H1 (cell line): ENCODE results near the gene ANKRD6. TPM values are rescaled to one million over a fixed set of nuclear protein-coding genes. Genes with fewer than 3 reads are reported as not detected.

Experiments used
- CTCF ChIA-PET: fragments of 300-600 bp; sonication (Branson Sonifier 250); formaldehyde crosslinking; loops from one replicate; lab custom pipeline; 2021; ENCODE audit not compliant: partially characterized antibody; lab: Charles Lee
- POLR2A ChIA-PET: fragments of 300-600 bp; sonication (Branson Sonifier 250); formaldehyde crosslinking; loops from one replicate; lab custom pipeline; 2021; ENCODE audit warnings: inconsistent platforms; ENCODE audit not compliant: partially characterized antibody; lab: Charles Lee
- DNase-seq, 2 experiments: peaks; one replicate each; pipeline versions ENCODE4 v3.0.0 to v3.0.0-alpha.2; 2010 to 2022; ENCODE audit warnings: low spot score in 2 of 2, low read depth in 1 of 2, mixed read lengths in 1 of 2
- FAIRE-seq: peaks from 2 replicates; lab custom pipeline; 2011; peaks lifted over from hg19 to GRCh38; lab: Jason Lieb, UNC
- H2AFZ ChIP-seq: 2 replicates; pipeline ENCODE4 v1.8.1; 2012; ENCODE audit warnings: low read length, inconsistent platforms
- H2AK5ac ChIP-seq: 2 replicates; pipeline ENCODE4 v1.6.1; 2013; ENCODE audit warnings: low read depth, low read length
- H2BK120ac ChIP-seq: replicated peaks from 2 replicates; pipeline ENCODE3; 2013; ENCODE audit warnings: low read depth, low read length, inconsistent platforms
- H2BK12ac ChIP-seq: 2 replicates; pipeline ENCODE4 v1.6.1; 2013; ENCODE audit warnings: low read depth, low read length
- H2BK15ac ChIP-seq: 2 replicates; pipeline ENCODE4 v1.6.1; 2013; ENCODE audit warnings: low read length
- H2BK20ac ChIP-seq: 2 replicates; pipeline ENCODE4 v1.6.1; 2013; ENCODE audit warnings: low read length
- H2BK5ac ChIP-seq: 2 replicates; pipeline ENCODE4 v1.6.1; 2013; ENCODE audit warnings: low read depth, low read length
- H3K14ac ChIP-seq: 2 replicates; pipeline ENCODE4 v1.6.1; 2013; ENCODE audit warnings: inconsistent platforms; ENCODE audit not compliant: insufficient read length
- H3K18ac ChIP-seq: 2 replicates; pipeline ENCODE4 v1.6.1; 2013; ENCODE audit warnings: low read length; ENCODE audit errors: extremely low read depth
- H3K23ac ChIP-seq: 2 replicates; pipeline ENCODE4 v1.6.1; 2013; ENCODE audit warnings: inconsistent platforms; ENCODE audit not compliant: insufficient read length
- H3K23me2 ChIP-seq: 2 replicates; pipeline ENCODE4 v1.6.1; 2013; ENCODE audit warnings: low read depth, low read length
- H3K27ac ChIP-seq: 2 replicates; pipeline ENCODE4 v1.6.1; 2011; ENCODE audit warnings: low read depth, low read length, inconsistent platforms
- H3K27me3 ChIP-seq, 4 experiments: replicated peaks in 1 of 4; 1 replicate in 1 of 4; 2 replicates in 3 of 4; pipeline versions ENCODE4 v1.6.1 to v1.8.1; 2011 to 2013; ENCODE audit warnings: low read length in 3 of 4, mild to moderate bottlenecking in 3 of 4, inconsistent platforms in 2 of 4, mixed read lengths in 2 of 4, moderate library complexity in 1 of 4; ENCODE audit not compliant: control insufficient read depth in 3 of 4, insufficient read depth in 3 of 4; ENCODE audit errors: extremely low read depth in 1 of 4
- H3K36me3 ChIP-seq, 4 experiments: 2 replicates each; pipeline versions ENCODE4 v1.6.1 to v1.8.1; 2011 to 2013; ENCODE audit warnings: mild to moderate bottlenecking in 4 of 4, low read length in 3 of 4, moderate library complexity in 2 of 4, control low read depth in 1 of 4, inconsistent platforms in 1 of 4; ENCODE audit not compliant: insufficient read depth in 4 of 4, control insufficient read depth in 2 of 4
- H3K4ac ChIP-seq: replicated peaks from 2 replicates; pipeline ENCODE3; 2013; ENCODE audit warnings: low read length, low read depth, mixed read lengths, inconsistent platforms; ENCODE audit not compliant: insufficient read length
- H3K4me1 ChIP-seq, 4 experiments: replicated peaks in 1 of 4; 1 replicate in 1 of 4; 2 replicates in 3 of 4; pipeline versions ENCODE4 v1.6.1 to v1.8.1; 2011 to 2013; ENCODE audit warnings: low read length in 3 of 4, inconsistent platforms in 2 of 4, mixed read lengths in 1 of 4; ENCODE audit not compliant: insufficient read depth in 4 of 4, control insufficient read depth in 3 of 4
- H3K4me2 ChIP-seq, 2 experiments: 2 replicates each; pipeline versions ENCODE4 v1.6.1 to v1.8.1; 2011 to 2013; ENCODE audit warnings: low read depth in 2 of 2, low read length in 2 of 2, control low read depth in 1 of 2, inconsistent platforms in 1 of 2, mild to moderate bottlenecking in 1 of 2; ENCODE audit not compliant: insufficient read depth in 1 of 2
- H3K4me3 ChIP-seq, 4 experiments: fragments of 200-600, 300-600 bp in 1 of 4; sonication (generic), shearing (Covaris generic), sonication (Bioruptor Twin) in 1 of 4; 2 replicates each; pipeline versions ENCODE4 v1.5.1 to v1.8.1; 2011 to 2016; ENCODE audit warnings: low read length in 4 of 4, low read depth in 3 of 4, control low read depth in 2 of 4, inconsistent platforms in 2 of 4, mild to moderate bottlenecking in 2 of 4, mixed read lengths in 1 of 4, moderate library complexity in 1 of 4; ENCODE audit not compliant: insufficient read depth in 2 of 4; ENCODE audit errors: extremely low read depth in 1 of 4
- H3K56ac ChIP-seq: replicated peaks from 2 replicates; pipeline ENCODE3; 2013; ENCODE audit warnings: low read depth, mild to moderate bottlenecking, mixed read lengths, low read length, inconsistent platforms; ENCODE audit not compliant: insufficient read length
- H3K79me1 ChIP-seq: 2 replicates; pipeline ENCODE4 v1.6.1; 2013; ENCODE audit warnings: low read depth, low read length, control low read depth
- H3K79me2 ChIP-seq, 2 experiments: 2 replicates each; pipeline versions ENCODE4 v1.6.1 to v1.8.1; 2012 to 2013; ENCODE audit warnings: low read length in 2 of 2, mild to moderate bottlenecking in 2 of 2, inconsistent platforms in 1 of 2; ENCODE audit not compliant: insufficient read depth in 2 of 2, control insufficient read depth in 1 of 2
- H3K9ac ChIP-seq, 4 experiments: replicated peaks in 1 of 4; 1 replicate in 1 of 4; 2 replicates in 3 of 4; pipeline versions ENCODE4 v1.6.1 to v1.8.1; 2011 to 2013; ENCODE audit warnings: low read depth in 3 of 4, low read length in 3 of 4, control low read depth in 2 of 4, mild to moderate bottlenecking in 2 of 4, moderate library complexity in 2 of 4, inconsistent platforms in 1 of 4; ENCODE audit errors: extremely low read depth in 1 of 4
- H3K9me3 ChIP-seq, 2 experiments: 2 replicates each; pipeline versions ENCODE4 v1.6.1 to v1.8.1; 2012 to 2013; ENCODE audit warnings: mild to moderate bottlenecking in 2 of 2, moderate library complexity in 2 of 2, control low read depth in 1 of 2, inconsistent platforms in 1 of 2, low read depth in 1 of 2, low read length in 1 of 2, mixed read lengths in 1 of 2; ENCODE audit not compliant: insufficient read depth in 2 of 2
- H4K20me1 ChIP-seq, 2 experiments: replicated peaks in 1 of 2; 2 replicates each; pipeline versions ENCODE3 to v1.8.1; 2011 to 2013; ENCODE audit warnings: inconsistent platforms in 2 of 2, low read length in 2 of 2, mild to moderate bottlenecking in 1 of 2; ENCODE audit not compliant: insufficient read depth in 2 of 2, control insufficient read depth in 1 of 2
- H4K5ac ChIP-seq: 2 replicates; pipeline ENCODE4 v1.6.1; 2013; ENCODE audit warnings: low read length, low read depth, mixed read lengths, inconsistent platforms; ENCODE audit not compliant: insufficient read length
- H4K8ac ChIP-seq: 2 replicates; pipeline ENCODE4 v1.8.0; 2013; ENCODE audit warnings: mild to moderate bottlenecking, moderate library complexity, low read length, inconsistent platforms; ENCODE audit not compliant: insufficient read depth; ENCODE audit errors: extremely low read depth
- H4K91ac ChIP-seq: replicated peaks from 2 replicates; pipeline ENCODE3; 2013; ENCODE audit warnings: low read length, mixed read lengths, inconsistent platforms; ENCODE audit not compliant: insufficient read length
- ATF3 ChIP-seq: IDR thresholded peaks from 2 replicates; pipeline ENCODE4 v1.6.1; 2011; ENCODE audit warnings: low read depth, mild to moderate bottlenecking, low read length; ENCODE audit not compliant: insufficient read depth
- CHD2 ChIP-seq: IDR thresholded peaks from 2 replicates; pipeline ENCODE4 v1.6.1; 2012; ENCODE audit warnings: low read length, improper control_type of control experiment
- HDAC2 ChIP-seq, 2 experiments: fragments of 300-600 bp in 1 of 2; sonication (generic) in 1 of 2; IDR thresholded peaks; 2 replicates each; pipeline ENCODE4 v1.6.1; 2011 to 2012; ENCODE audit warnings: low read depth in 2 of 2, low read length in 2 of 2, mild to moderate bottlenecking in 2 of 2, moderate library complexity in 2 of 2, borderline replicate concordance in 1 of 2, inconsistent platforms in 1 of 2
- JUND ChIP-seq: IDR thresholded peaks from 2 replicates; pipeline ENCODE4 v1.6.1; 2011; ENCODE audit warnings: mild to moderate bottlenecking, improper control_type of control experiment, low read length
- KDM5A ChIP-seq: fragments of 200-600 bp; IDR thresholded peaks from 2 replicates; pipeline ENCODE4 v1.7.1; 2012; ENCODE audit warnings: mild to moderate bottlenecking, low read length, inconsistent platforms, mixed read lengths
- MAX ChIP-seq: IDR thresholded peaks from 2 replicates; pipeline ENCODE4 v1.6.1; 2012; ENCODE audit warnings: inconsistent platforms
- PHF8 ChIP-seq: fragments of 200-600 bp; sonication (generic); conservative IDR thresholded peaks from 2 replicates; pipeline ENCODE4 v1.7.1; 2012; ENCODE audit warnings: low read depth, mild to moderate bottlenecking, inconsistent platforms, low read length, moderate library complexity
- RFX5 ChIP-seq: IDR thresholded peaks from 2 replicates; pipeline ENCODE4 v1.6.1; 2011; ENCODE audit warnings: low read depth, low read length, improper control_type of control experiment, borderline replicate concordance
- SP2 ChIP-seq: IDR thresholded peaks from 2 replicates; pipeline ENCODE4 v1.6.1; 2012; ENCODE audit warnings: mild to moderate bottlenecking, low read length, inconsistent platforms
- TAF1 ChIP-seq: IDR thresholded peaks from 2 replicates; pipeline ENCODE4 v1.6.1; 2011; ENCODE audit warnings: mild to moderate bottlenecking, low read depth, low read length
- WGBS, 2 experiments: shearing (Covaris generic) in 1 of 2; methylation state at CpG; one replicate each; pipeline versions ENCODE4 v1.1.6 to v1.1.7; 2013 to 2015; ENCODE audit warnings: low lambda C conversion rate in 2 of 2, mixed read lengths in 2 of 2, inconsistent platforms in 1 of 2, low coverage in 1 of 2, missing lambda C conversion rate in 1 of 2; ENCODE audit not compliant: insufficient replicate concordance in 2 of 2, insufficient coverage in 1 of 2, insufficient read length in 1 of 2; ENCODE audit errors: extremely low coverage in 1 of 2, missing lambda C conversion rate in 1 of 2; 5-methylcytosine and 5-hydroxymethylcytosine counted together
- polyA plus RNA-seq, 7 experiments: library from polyadenylated mRNA; depleted of rRNA in 3 of 7; stranded (reverse) in 5 of 7; unstranded in 2 of 7; fragments of >200 nt in 5 of 7; fragments of 200-250 nt in 2 of 7; gene quantifications; 1 replicate in 5 of 7; 2 replicates in 1 of 7; 4 replicates in 1 of 7; pipeline versions ENCODE4 v1.2.1 to v1.2.3, GENCODE V29; 2011 to 2013; ENCODE audit warnings: missing spikeins in 2 of 7, mixed read lengths in 2 of 7
- total RNA-seq: library from RNA; stranded (reverse); fragmentation: NEBNext Ultra II Directional; extraction: Animal tissue kit (Norgen Biotek cat#: 25700); gene quantifications from 2 replicates; pipeline ENCODE4 v1.2.1, GENCODE V29; 2021

Gene ANKRD6
- total and polyA plus RNA-seq, 2 of the 8 experiments (the other 6 are each of a cell fraction or from before 2014, with no cell fraction given), result 5.9 to 12.8 TPM

GRCh38 chr6:89527634-89528033, 94.7 kb downstream of the ANKRD6 start:
- no peaks in the 10 kb centered on the region for H3K4me1 ChIP-seq
- no peaks in the 10 kb centered on the region for H3K79me2 ChIP-seq
- no peak overlapping the region for H2BK20ac ChIP-seq
- H3K23me2 ChIP-seq, result no peaks in the 10 kb centered on the region
- no peaks in the 10 kb centered on the region for H3K27me3 ChIP-seq
- ChIA-PET CTCF (interaction anchor here (0.8 to 1.1 kb wide), 2 partner anchors 8 to 83 kb away, joined by 3 to 5 read pairs; no protein-coding TSS in a partner anchor), POLR2A (no interaction called here)
- H3K14ac ChIP-seq, result no peak overlapping the region
- H3K4me3 ChIP-seq, result no peak overlapping the region
- no peak overlapping the region for H3K27ac ChIP-seq
- H3K79me1 ChIP-seq, result no peaks in the 10 kb centered on the region
- no peak overlapping the region for H4K8ac ChIP-seq
- FAIRE-seq (no peak), DNase-seq (no peak)
- H3K4ac ChIP-seq, result no peak overlapping the region
- H2BK12ac ChIP-seq, result no peak overlapping the region
- no peak overlapping the region for H2AFZ ChIP-seq
- H3K9me3 ChIP-seq, result no peaks in the 10 kb centered on the region
- no peak overlapping the region for H3K9ac ChIP-seq
- H3K36me3 ChIP-seq, result no peaks in the 10 kb centered on the region
- no peaks in the 10 kb centered on the region for H4K20me1 ChIP-seq
- WGBS, 2 experiments, result 100% methylated on average over 2 of the region's 2 CpGs; no CpG with 5 or more reads in 1 of the 2 experiments
- H3K18ac ChIP-seq, result no peak overlapping the region
- H3K23ac ChIP-seq, result no peak overlapping the region
- no peak overlapping the region for H3K4me2 ChIP-seq
- no peak overlapping the region for H2BK5ac ChIP-seq
- H2BK120ac ChIP-seq, result no peak overlapping the region
- no peak overlapping the region for H4K91ac ChIP-seq
- no peak overlapping the region for H2AK5ac ChIP-seq
- H2BK15ac ChIP-seq, result no peak overlapping the region
- no peak overlapping the region for H4K5ac ChIP-seq
- H3K56ac ChIP-seq, result no peak overlapping the region
- TF ChIP-seq JUND (no peak), TAF1 (no peak), HDAC2 (IDR thresholded peaks at IDR 0.05; ENCODE audit: borderline replicate concordance in 1 of 2, low read depth in 2 of 2, low read length in 2 of 2) (no peak), SP2 (no peak), KDM5A (no peak), PHF8 (no peak), CHD2 (no peak), MAX (no peak), ATF3 (no peak), RFX5 (no peak)
